Cardiac fibroblast (primary cell): ENCODE data around the gene PDIA5.

Source experiments
- DNase-seq, 2 donors: peaks; one replicate each; pipeline versions ENCODE4 v3.0.0 to v3.0.0-alpha.2; 2010; ENCODE audit warnings: low read depth in 2 of 2
- H3K4me3 ChIP-seq, 2 donors: replicated peaks in 1 of 2; 1 replicate in 1 of 2; 2 replicates in 1 of 2; pipeline ENCODE4 v1.5.1; 2011; ENCODE audit warnings: low read depth in 2 of 2, low read length in 2 of 2, mild to moderate bottlenecking in 2 of 2, moderate library complexity in 1 of 2
- CTCF ChIP-seq: IDR thresholded peaks from one replicate; pipeline ENCODE4 v1.5.1; 2011; ENCODE audit warnings: low read depth, mild to moderate bottlenecking, low read length, inconsistent platforms

Gene PDIA5

GRCh38 chr3:123031051-123031450 lies 35.8 kb upstream of the PDIA5 start:
- no peak for DNase-seq
- TF ChIP-seq CTCF = no peak
- H3K4me3 ChIP-seq = no peak overlapping the region

- no peak overlapping the region for H3K4me3 ChIP-seq
- no peak for DNase-seq
- TF ChIP-seq CTCF = no peak
These were observed 34.8 kb upstream of the PDIA5 start for GRCh38 chr3:123032057-123032456.

GRCh38 chr3:123034120-123034519 lies 32.7 kb upstream of the PDIA5 start:
- no peak for DNase-seq
- no peak for TF ChIP-seq CTCF

GRCh38 chr3:123034996-123035395 lies 31.8 kb upstream of the PDIA5 start:
- no peak overlapping the region for H3K4me3 ChIP-seq
- no peak for DNase-seq
- no peak for TF ChIP-seq CTCF

More at GRCh38 chr3:123034120-123034519, 32.7 kb upstream of the PDIA5 start:
- no peak overlapping the region for H3K4me3 ChIP-seq

GRCh38 chr3:123036352-123037014 lies 30.3 kb upstream of the PDIA5 start:
- no peak for TF ChIP-seq CTCF
- DNase-seq = peak; percentile 76 to 83
- no peak overlapping the region for H3K4me3 ChIP-seq

GRCh38 chr3:123037015-123037375 lies 29.8 kb upstream of the PDIA5 start:
- TF ChIP-seq CTCF = no peak
- no peak overlapping the region for H3K4me3 ChIP-seq
- no peak for DNase-seq

- no peak for DNase-seq
- H3K4me3 ChIP-seq = no peak overlapping the region
- TF ChIP-seq CTCF = no peak
These were observed 28.1 kb upstream of the PDIA5 start for GRCh38 chr3:123038751-123039150.
